GM10266 (cell line): ENCODE measurements around the gene RBM25.

Experiments used
- DNase-seq: peaks from one replicate; pipeline ENCODE4 v3.0.0; 2012; ENCODE audit errors: extremely low spot score
- CTCF ChIP-seq: IDR thresholded peaks from 2 replicates; pipeline ENCODE4 v1.5.1; 2012; ENCODE audit warnings: mild to moderate bottlenecking, low read depth; ENCODE audit not compliant: control insufficient read depth, insufficient read depth; ENCODE audit errors: missing control alignments

RBM25 gene

GRCh38 chr14:73136085-73136386 lies 77.7 kb downstream of the RBM25 start:
- TF ChIP-seq CTCF, result no peak
- DNase-seq, result no peak

GRCh38 chr14:73136387-73137225 lies 78.3 kb downstream of the RBM25 start, which contains the start of gene PSEN1:
TSS of gene PSEN1 (plus strand) at chr14:73136507. CDS start at chr14:73148020, 11,513 bp downstream.
- peak; percentile 97 for DNase-seq
- no peak for TF ChIP-seq CTCF

GRCh38 chr14:73140811-73141323 lies 82.5 kb downstream of the RBM25 start:
- TF ChIP-seq CTCF, result no peak
- no peak for DNase-seq

GRCh38 chr14:73142216-73142615 lies 83.9 kb downstream of the RBM25 start:
- no peak for TF ChIP-seq CTCF
- DNase-seq, result peak; percentile 55

- no peak for DNase-seq
- no peak for TF ChIP-seq CTCF
Observed at GRCh38 chr14:73143003-73143402, 84.7 kb downstream of the RBM25 start.

GRCh38 chr14:73143617-73144016 lies 85.3 kb downstream of the RBM25 start:
- DNase-seq, result no peak
- no peak for TF ChIP-seq CTCF

GRCh38 chr14:73145371-73145770 lies 87.0 kb downstream of the RBM25 start:
- no peak for TF ChIP-seq CTCF
- DNase-seq, result no peak
